Activated CD4-positive, alpha-beta T cell treated with anti-CD3 and anti-CD28 coated beads for 36 hours (primary cell): ENCODE measurements around the gene STX12. TPM values are rescaled to one million over a fixed set of nuclear protein-coding genes. Genes with fewer than 3 reads are reported as not detected.

Experiments
- ATAC-seq: fragments of 200-7000 bp; cut with Tn5 transposase; one replicate; pipeline ENCODE4 v1.10.0; 2021; ENCODE audit warnings: mild to moderate bottlenecking, moderate library complexity
- CTCF ChIA-PET: fragments of 350-600 bp; sonication (Branson Sonifier 250); formaldehyde crosslinking; loops from one replicate; lab custom pipeline; 2021; ENCODE audit warnings: antibody characterized with exemption; lab: Charles Lee
- POLR2A ChIA-PET: fragments of 350-600 bp; sonication (Branson Sonifier 250); formaldehyde crosslinking; loops from one replicate; lab custom pipeline; 2021; ENCODE audit warnings: antibody characterized with exemption, inconsistent platforms; lab: Charles Lee
- DNase-seq: peaks from one replicate; pipeline ENCODE4 v3.0.0-alpha.2; 2020
- H3K27ac Mint-ChIP-seq: one replicate; pipeline ENCODE4 v1.8.0; 2021; ENCODE audit warnings: mixed read lengths
- H3K27me3 Mint-ChIP-seq: one replicate; pipeline ENCODE4 v1.8.0; 2021; ENCODE audit warnings: mixed read lengths
- H3K36me3 Mint-ChIP-seq: one replicate; pipeline ENCODE4 v1.8.0; 2021; ENCODE audit warnings: low read depth, mixed read lengths
- H3K4me1 Mint-ChIP-seq: one replicate; pipeline ENCODE4 v1.8.0; 2021; ENCODE audit warnings: mixed read lengths
- H3K4me3 Mint-ChIP-seq: one replicate; pipeline ENCODE4 v1.8.0; 2021; ENCODE audit warnings: mild to moderate bottlenecking, moderate library complexity, mixed read lengths
- H3K9me3 Mint-ChIP-seq: one replicate; pipeline ENCODE4 v1.8.0; 2021; ENCODE audit warnings: low read depth, mixed read lengths
- intact Hi-C, 2 experiments: fragments of 100-400 bp; cut with DNase I in 1 of 2; cut with micrococcal nuclease in 1 of 2; formaldehyde crosslinking; loops; one replicate each; pipeline versions ENCODE4 v1.14.2 to v1.15.1; 2022 to 2024; cut with DNase I, micrococcal nuclease
- total RNA-seq, 2 experiments: library from RNA; stranded (reverse); gene quantifications; one replicate each; pipeline ENCODE4 v1.2.3, GENCODE V29; 2021

Gene STX12
- total RNA-seq: 10 to 100 TPM; 26.8 to 37.4 TPM

DNA sequence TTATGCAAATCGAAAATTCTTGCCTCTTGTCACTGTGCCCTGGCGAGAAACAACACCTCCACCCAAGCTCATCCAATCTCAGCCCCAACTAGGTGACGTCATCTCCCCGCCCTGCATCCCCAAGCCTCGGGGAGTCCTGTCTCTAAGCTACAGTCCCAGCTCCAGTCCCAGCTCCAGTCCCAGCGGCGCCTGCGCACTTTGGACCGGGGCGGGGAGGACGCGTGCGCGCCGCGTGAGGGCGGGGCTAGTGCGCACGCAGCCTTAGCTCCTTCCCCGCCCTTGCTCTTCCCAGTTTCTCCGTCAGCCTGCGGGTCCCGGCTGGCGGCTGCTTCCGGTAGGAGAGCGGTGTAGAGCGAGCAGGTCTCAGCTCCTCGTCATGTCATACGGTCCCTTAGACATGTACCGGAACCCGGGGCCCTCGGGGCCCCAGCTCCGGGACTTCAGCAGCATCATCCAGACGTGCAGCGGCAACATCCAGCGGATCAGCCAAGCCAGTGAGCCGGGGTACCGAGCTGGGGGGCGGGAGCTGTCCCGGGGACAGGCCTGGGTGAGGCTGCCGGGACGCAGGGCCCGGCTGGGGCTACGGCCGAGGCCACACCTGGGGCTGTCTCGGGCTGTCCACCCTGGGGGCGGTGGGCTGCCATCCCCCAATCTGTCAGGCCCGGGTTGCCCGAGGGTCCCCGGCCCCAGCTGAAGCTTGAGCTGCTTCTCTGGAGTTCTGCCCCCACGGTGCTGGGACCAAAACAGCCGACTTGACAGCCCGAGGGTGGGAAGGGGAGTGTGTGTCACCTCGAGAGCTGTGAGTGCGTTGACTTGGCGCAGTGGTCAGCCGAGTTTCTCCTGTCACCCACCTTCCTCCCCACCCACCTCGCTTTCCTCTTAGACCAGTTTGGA lies at the start of gene STX12:
TSS of gene STX12 (plus strand) at position 288 of the 894 bp plus-strand sequence. CDS start at position 377, 89 bp downstream.
- ChIA-PET CTCF (interaction anchor here (0.6 to 2.9 kb wide), 18 partner anchors 9 to 1080 kb away, joined by 3 to 12 read pairs (median 4); partner anchors contain the start of genes FAM76A, IFI6 and MAP3K6), POLR2A (interaction anchor here (0.5 to 1.4 kb wide), 12 partner anchors 11 to 964 kb away, joined by 3 to 22 read pairs (median 4); partner anchors contain the start of genes FAM76A, IFI6, PPP1R8 and YTHDF2)
- peak; percentile 97 for ATAC-seq
- no peaks in the 10 kb centered on the region for H3K27me3 Mint-ChIP-seq
- DNase-seq: peak; percentile 100
- H3K9me3 Mint-ChIP-seq: no peaks in the 10 kb centered on the region
- peaks cover 31% of the 10 kb centered on the region for H3K4me1 Mint-ChIP-seq
- peaks cover 8% of the 10 kb centered on the region for H3K36me3 Mint-ChIP-seq
- intact Hi-C loops: loop anchor here (1.0 to 5.0 kb wide), 17 partner anchors 48 to 964 kb away; partner anchors contain the start of genes FAM76A (in 2 of the 2), IFI6 (in 2 of the 2), PPP1R8 (in 2 of the 2) and AHDC1 (in 1 of the 2)
- peak within 1 kb of the TSS; percentile 99 for H3K27ac Mint-ChIP-seq
- H3K4me3 Mint-ChIP-seq: peak within 1 kb of the TSS; percentile 98

GRCh38 chr1:27724961-27725373 lies 48.1 kb upstream of the STX12 start:
- Mint-ChIP-seq H3K4me3 (peak overlapping the region; percentile 78), H3K9me3 (no peaks in the 10 kb centered on the region), H3K36me3 (peaks cover 8% of the 10 kb centered on the region), H3K27ac (peak overlapping the region; percentile 93), H3K4me1 (peaks cover 15% of the 10 kb centered on the region), H3K27me3 (no peaks in the 10 kb centered on the region)
- ChIA-PET POLR2A (interaction anchor here (0.6 to 1.4 kb wide), 9 partner anchors 18 to 924 kb away, joined by 3 to 22 read pairs (median 3); partner anchors contain the start of genes IFI6, STX12 and WDTC1), CTCF (interaction anchor here (0.6 to 1.9 kb wide), 6 partner anchors 48 to 1601 kb away, joined by 3 to 14 read pairs (median 5); partner anchors contain the start of genes IFI6 and STX12)
- DNase-seq (peak; percentile 18), ATAC-seq (no peak)
- intact Hi-C loops: loop anchor here (1.0 to 5.0 kb wide), 14 partner anchors 48 to 938 kb away; partner anchors contain the start of genes IFI6 (in 2 of the 2), STX12 (in 2 of the 2), AHDC1 (in 1 of the 2) and DNAJC8 (in 1 of the 2)

- peak; percentile 100 for DNase-seq
- intact Hi-C loops: loop anchor here (1.0 to 5.0 kb wide), 14 partner anchors 48 to 938 kb away; partner anchors contain the start of genes IFI6 (in 2 of the 2), STX12 (in 2 of the 2), AHDC1 (in 1 of the 2) and DNAJC8 (in 1 of the 2)
- H3K36me3 Mint-ChIP-seq: peaks cover 8% of the 10 kb centered on the region
- H3K4me1 Mint-ChIP-seq: peaks cover 15% of the 10 kb centered on the region
- peak within 1 kb of the TSS; percentile 78 for H3K4me3 Mint-ChIP-seq
- peak; percentile 95 for ATAC-seq
- H3K27me3 Mint-ChIP-seq: no peaks in the 10 kb centered on the region
- CTCF ChIA-PET: interaction anchor here (0.6 to 1.9 kb wide), 10 partner anchors 20 to 1602 kb away, joined by 3 to 14 read pairs (median 4); partner anchors contain the start of genes IFI6 and STX12
- POLR2A ChIA-PET: interaction anchor here (0.6 to 1.4 kb wide), 10 partner anchors 18 to 923 kb away, joined by 3 to 22 read pairs (median 3); partner anchors contain the start of genes IFI6, STX12 and WDTC1
- H3K27ac Mint-ChIP-seq: peak within 1 kb of the TSS; percentile 93
- no peaks in the 10 kb centered on the region for H3K9me3 Mint-ChIP-seq
These were observed 47.4 kb upstream of the STX12 start, which contains the start of gene FAM76A for GRCh38 chr1:27725374-27726172. FAM76A (plus strand) TSS chr1:27725961; CDS start chr1:27726081, 120 bp downstream.

- POLR2A ChIA-PET: interaction anchor here (1.1 to 1.4 kb wide), 5 partner anchors 47 to 492 kb away, joined by 3 to 22 read pairs (median 5); partner anchors contain the start of genes IFI6, STX12 and WDTC1
- Mint-ChIP-seq H3K27me3 (no peaks in the 10 kb centered on the region), H3K4me3 (peak overlapping the region; percentile 78), H3K27ac (no peak overlapping the region), H3K4me1 (peaks cover 15% of the 10 kb centered on the region), H3K9me3 (no peaks in the 10 kb centered on the region), H3K36me3 (peaks cover 11% of the 10 kb centered on the region)
- ATAC-seq: no peak
- CTCF ChIA-PET: interaction anchor here (0.8 to 1.9 kb wide), 8 partner anchors 19 to 63 kb away, joined by 3 to 14 read pairs (median 4); partner anchors contain the start of genes IFI6 and STX12
- peak; percentile 60 for DNase-seq
- intact Hi-C loops: loop anchor here (5.0 kb wide), 2 partner anchors 54 to 939 kb away; partner anchors contain the start of genes IFI6 (in 1 of the 2) and PIGV (in 1 of the 2)
These were observed 46.6 kb upstream of the STX12 start for GRCh38 chr1:27726173-27727044.

- ATAC-seq: no peak
- Mint-ChIP-seq H3K9me3 (no peaks in the 10 kb centered on the region), H3K27me3 (no peaks in the 10 kb centered on the region), H3K4me3 (peak overlapping the region; percentile 78), H3K36me3 (peaks cover 11% of the 10 kb centered on the region), H3K4me1 (peaks cover 15% of the 10 kb centered on the region), H3K27ac (no peak overlapping the region)
- no peak for DNase-seq
- intact Hi-C loops: loop anchor here (5.0 kb wide), 2 partner anchors 55 to 940 kb away; partner anchors contain the start of genes IFI6 (in 1 of the 2) and PIGV (in 1 of the 2)
- CTCF ChIA-PET: interaction anchor here (1.5 kb wide), 1 partner anchor 19 kb away, joined by 3 read pairs; no protein-coding TSS in a partner anchor
- POLR2A ChIA-PET: no interaction called here
These were observed 45.9 kb upstream of the STX12 start for GRCh38 chr1:27727126-27727525.

GRCh38 chr1:27736252-27736651 lies 36.8 kb upstream of the STX12 start:
- no peak for DNase-seq

DNA sequence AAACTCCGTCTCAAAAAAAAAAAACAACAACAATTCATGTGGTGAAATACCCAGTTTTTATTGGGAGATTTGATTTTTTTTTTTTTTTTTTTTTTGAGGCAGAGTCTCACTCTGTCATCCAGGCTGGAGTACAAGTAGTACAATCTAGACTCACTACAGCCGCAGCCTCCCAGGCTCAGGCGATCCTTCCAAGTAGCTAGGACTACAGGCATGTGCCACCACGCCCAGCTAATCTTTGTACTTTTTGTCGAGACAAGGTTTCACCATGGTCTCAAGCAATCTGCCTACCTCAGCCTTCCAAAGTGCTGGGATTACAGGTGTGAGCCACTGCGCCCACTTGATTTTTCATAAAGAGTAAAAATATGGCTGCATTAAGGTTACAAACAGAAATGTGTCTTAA lies 31.9 kb upstream of the STX12 start:
- Mint-ChIP-seq H3K36me3 (peaks cover 16% of the 10 kb centered on the region), H3K4me1 (no peaks in the 10 kb centered on the region), H3K9me3 (no peaks in the 10 kb centered on the region), H3K27me3 (no peaks in the 10 kb centered on the region), H3K27ac (no peak overlapping the region), H3K4me3 (no peak overlapping the region)
- ChIA-PET CTCF (interaction anchor here (0.6 kb wide), 1 partner anchor 1793 kb away, joined by 4 read pairs; no protein-coding TSS in a partner anchor), POLR2A (interaction anchor here (0.6 kb wide), 1 partner anchor 28 kb away, joined by 6 read pairs; no protein-coding TSS in a partner anchor)
- intact Hi-C loops: no loop called here
- DNase-seq: no peak
- no peak for ATAC-seq

More at GRCh38 chr1:27736252-27736651, 36.8 kb upstream of the STX12 start:
- Mint-ChIP-seq H3K4me1 (no peaks in the 10 kb centered on the region), H3K36me3 (peaks cover 34% of the 10 kb centered on the region), H3K27ac (no peak overlapping the region), H3K27me3 (no peaks in the 10 kb centered on the region), H3K9me3 (no peaks in the 10 kb centered on the region), H3K4me3 (no peak overlapping the region)
- no peak for ATAC-seq
- intact Hi-C loops: no loop called here
- CTCF ChIA-PET: interaction anchor here (0.6 kb wide), 1 partner anchor 499 kb away, joined by 5 read pairs; the partner anchor contains the start of gene ATP5IF1
- POLR2A ChIA-PET: no interaction called here

- CTCF ChIA-PET: interaction anchor here (0.5 to 0.8 kb wide), 2 partner anchors 195 to 895 kb away, joined by 3 to 4 read pairs; no protein-coding TSS in a partner anchor
- H3K9me3 Mint-ChIP-seq: no peaks in the 10 kb centered on the region
- no peaks in the 10 kb centered on the region for H3K4me1 Mint-ChIP-seq
- no peak for ATAC-seq
- H3K27me3 Mint-ChIP-seq: no peaks in the 10 kb centered on the region
- POLR2A ChIA-PET: no interaction called here
- H3K27ac Mint-ChIP-seq: no peak overlapping the region
- no peak for DNase-seq
- intact Hi-C loops: no loop called here
- no peak overlapping the region for H3K4me3 Mint-ChIP-seq
- peaks cover 8% of the 10 kb centered on the region for H3K36me3 Mint-ChIP-seq
These were observed 28.5 kb upstream of the STX12 start for GRCh38 chr1:27744556-27744955.

- Mint-ChIP-seq H3K4me1 (no peaks in the 10 kb centered on the region), H3K4me3 (no peak overlapping the region), H3K27me3 (no peaks in the 10 kb centered on the region), H3K27ac (no peak overlapping the region), H3K36me3 (peaks cover 15% of the 10 kb centered on the region), H3K9me3 (no peaks in the 10 kb centered on the region)
- DNase-seq (no peak), ATAC-seq (no peak)
- intact Hi-C loops: no loop called here
- ChIA-PET CTCF (interaction anchor here (1.0 kb wide), 1 partner anchor 19 kb away, joined by 3 read pairs; the partner anchor contains the start of gene FAM76A), POLR2A (interaction anchor here (0.5 kb wide), 1 partner anchor 25 kb away, joined by 4 read pairs; no protein-coding TSS in a partner anchor)
These were observed 27.6 kb upstream of the STX12 start for GRCh38 chr1:27745466-27745865.
